Small intestine (tissue), 7 donors: Measurements from ENCODE around the gene ATP1A3. TPM values are rescaled to one million over a fixed set of nuclear protein-coding genes. Genes with fewer than 3 reads are reported as not detected.

Experiments used
- DNase-seq, 2 donors: peaks; one replicate each; pipeline versions ENCODE4 v3.0.0 to v3.0.0-alpha.2; 2013
- FAIRE-seq: peaks from 2 replicates; lab custom pipeline; 2012; peaks lifted over from hg19 to GRCh38; lab: Jason Lieb, UNC
- H3K27ac ChIP-seq, 3 donors: one replicate each; pipeline ENCODE4 v1.5.1; 2013; ENCODE audit warnings: low read length in 2 of 3, mild to moderate bottlenecking in 2 of 3, control low read depth in 1 of 3, inconsistent platforms in 1 of 3, low read depth in 1 of 3, moderate library complexity in 1 of 3
- H3K27me3 ChIP-seq, 3 donors: one replicate each; pipeline ENCODE4 v1.6.1; 2013; ENCODE audit warnings: low read length in 3 of 3, inconsistent platforms in 1 of 3; ENCODE audit not compliant: control insufficient read depth in 3 of 3, insufficient read depth in 3 of 3
- H3K36me3 ChIP-seq, 3 donors: one replicate each; pipeline ENCODE4 v1.6.1; 2013; ENCODE audit warnings: low read length in 3 of 3, inconsistent platforms in 1 of 3, low read depth in 1 of 3, mild to moderate bottlenecking in 1 of 3, moderate library complexity in 1 of 3; ENCODE audit not compliant: control insufficient read depth in 3 of 3, insufficient read depth in 2 of 3
- H3K4me1 ChIP-seq, 3 donors: one replicate each; pipeline ENCODE4 v1.6.1; 2013; ENCODE audit warnings: low read length in 2 of 3, inconsistent platforms in 1 of 3, low read depth in 1 of 3, mild to moderate bottlenecking in 1 of 3, moderate library complexity in 1 of 3; ENCODE audit not compliant: control insufficient read depth in 3 of 3, insufficient read depth in 2 of 3
- H3K4me3 ChIP-seq, 3 donors: one replicate each; pipeline ENCODE4 v1.5.1; 2013; ENCODE audit warnings: low read length in 3 of 3, control low read depth in 1 of 3, inconsistent platforms in 1 of 3, low read depth in 1 of 3, mild to moderate bottlenecking in 1 of 3, moderate library complexity in 1 of 3
- H3K9me3 ChIP-seq, 2 donors: one replicate each; pipeline ENCODE4 v1.6.1; 2013; ENCODE audit warnings: low read depth in 1 of 2, low read length in 1 of 2; ENCODE audit not compliant: control insufficient read depth in 2 of 2, insufficient read depth in 1 of 2
- WGBS, 3 donors: extraction: QIAGEN DNeasy Blood & Tissue Kit; methylation state at CpG; one replicate each; pipeline ENCODE4 v1.1.7; 2013; 5-methylcytosine and 5-hydroxymethylcytosine counted together
- polyA plus RNA-seq, 4 donors: library from polyadenylated mRNA; stranded (reverse) in 3 of 4; unstranded in 1 of 4; fragments of 200-250 nt in 3 of 4; fragments of 120-200 nt in 1 of 4; gene quantifications; one replicate each; pipeline versions ENCODE4 v1.2.1 to v1.2.3, GENCODE V29; 2013
- donor health status: healthy with polysubstance abuse.
- donor health status: control.
- donor health status: control.
- donor health status: Bipolar disorder and iron deficiency.
- donor health status: healthy.

Gene ATP1A3
- polyA plus RNA-seq, 4 donors, result 0.81 to 4.3 (median 1.3) TPM; not detected in 1

- 64 to 82% (median 69%) methylated on average over 7 of the region's 7 CpGs for WGBS, 3 donors
- FAIRE-seq (no peak), DNase-seq (no peak)
- Histone ChIP-seq H3K27me3 (peaks cover 8 to 65% (median 30%) of the 10 kb centered on the region in 3 donors), H3K9me3 (no peaks in the 10 kb centered on the region), H3K27ac (no peak overlapping the region), H3K4me1 (no peaks in the 10 kb centered on the region), H3K36me3 (no peaks in the 10 kb centered on the region), H3K4me3 (no peak overlapping the region)
Measured at GRCh38 chr19:41999878-42000208, 5.8 kb upstream of the ATP1A3 start.

DNA sequence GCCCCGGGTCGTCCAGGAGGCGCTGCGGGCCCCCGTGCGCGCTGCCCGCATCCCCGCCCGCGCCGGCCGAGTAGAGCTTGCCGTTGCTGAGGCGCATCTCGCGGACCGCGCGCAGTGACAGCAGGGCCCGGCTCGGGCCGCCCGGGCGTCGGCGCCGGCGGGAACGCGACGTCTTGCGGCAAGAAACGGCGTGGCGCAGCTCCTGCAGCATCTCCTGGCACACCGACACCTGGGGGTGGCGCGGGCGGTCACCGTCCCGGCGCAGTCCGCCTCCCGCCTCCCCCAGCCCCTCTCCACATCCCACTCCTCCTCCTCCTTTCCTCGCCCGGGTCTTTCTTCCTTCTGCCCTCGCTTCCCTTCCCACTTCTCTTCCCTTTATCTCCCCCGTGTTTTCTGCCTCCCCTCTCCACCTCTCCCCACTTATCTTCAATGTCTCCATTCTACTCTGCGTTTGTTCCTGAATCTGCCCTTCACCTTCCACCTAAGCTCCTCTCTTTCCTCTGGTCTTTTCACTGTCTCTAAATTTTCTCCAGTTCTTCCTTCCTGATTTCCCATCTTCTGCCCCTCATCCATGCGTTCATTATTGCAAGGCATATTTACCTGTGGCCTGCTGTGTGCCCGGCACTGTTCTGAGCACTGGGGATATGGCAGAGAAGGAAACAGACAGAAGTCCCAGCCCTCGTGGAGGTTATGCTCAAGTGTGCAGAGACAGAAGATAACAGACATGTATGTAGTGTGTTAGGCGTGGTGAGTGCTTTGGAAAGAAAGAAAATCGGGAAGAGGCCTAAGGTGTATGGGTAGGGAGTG, 5.2 kb upstream of the ATP1A3 start:
- H3K27ac ChIP-seq, result no peak overlapping the region
- H3K4me3 ChIP-seq, result no peak overlapping the region
- FAIRE-seq, result no peak
- H3K4me1 ChIP-seq, result no peaks in the 10 kb centered on the region
- H3K36me3 ChIP-seq, result no peaks in the 10 kb centered on the region
- whole genome bisulfite sequencing, 3 donors, result 8 to 27% (median 26%) methylated on average over 15 to 55 of the region's 55 CpGs
- no peaks in the 10 kb centered on the region for H3K9me3 ChIP-seq
- DNase-seq, result no peak
- H3K27me3 ChIP-seq, result peaks cover 8 to 70% (median 30%) of the 10 kb centered on the region in 3 donors

GRCh38 chr19:41998246-41999020, 4.4 kb upstream of the ATP1A3 start:
- Histone ChIP-seq H3K4me1 (peaks cover 0 to 5% (median 0%) of the 10 kb centered on the region in 3 donors), H3K4me3 (peak overlapping the region in 1 of 3 donors; percentile 9), H3K9me3 (no peaks in the 10 kb centered on the region), H3K27me3 (peaks cover 8 to 75% (median 32%) of the 10 kb centered on the region in 3 donors), H3K27ac (no peak overlapping the region), H3K36me3 (no peaks in the 10 kb centered on the region)
- peak; percentile 5 to 40 for DNase-seq
- no peak for FAIRE-seq
- 2 to 7% (median 4%) methylated on average over 37 to 64 of the region's 64 CpGs for WGBS, 3 donors

DNA sequence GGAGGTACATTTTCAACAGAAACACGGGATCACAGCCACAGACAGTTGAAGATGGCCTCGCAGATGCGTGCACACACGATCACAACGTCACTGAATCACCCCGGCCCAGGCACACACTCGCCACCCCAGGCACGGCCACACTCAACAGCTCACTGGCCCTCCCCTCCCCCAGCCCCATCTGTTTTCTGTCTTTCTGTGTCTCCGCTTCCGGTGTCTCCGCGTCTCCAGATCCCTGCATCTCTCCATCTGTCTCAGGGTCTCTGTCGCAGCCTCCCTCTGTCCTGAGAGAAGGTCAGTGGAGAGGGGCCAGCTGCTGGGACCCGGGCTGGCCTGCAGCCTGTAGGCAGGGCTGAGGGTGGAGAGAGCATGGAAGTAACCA, 3.8 kb upstream of the ATP1A3 start:
- 5 to 16% (median 12%) methylated on average over 14 of the region's 14 CpGs for WGBS, 3 donors
- FAIRE-seq (no peak), DNase-seq (no peak)
- H3K27me3 ChIP-seq, result peaks cover 8 to 79% (median 36%) of the 10 kb centered on the region in 3 donors
- H3K27ac ChIP-seq, result no peak overlapping the region
- H3K4me3 ChIP-seq, result no peak overlapping the region
- peaks cover 0 to 5% (median 0%) of the 10 kb centered on the region in 3 donors for H3K4me1 ChIP-seq
- H3K9me3 ChIP-seq, result no peaks in the 10 kb centered on the region
- no peaks in the 10 kb centered on the region for H3K36me3 ChIP-seq

- no peak overlapping the region for H3K27ac ChIP-seq
- H3K27me3 ChIP-seq, result peaks cover 8 to 84% (median 33%) of the 10 kb centered on the region in 3 donors
- H3K4me3 ChIP-seq, result no peak overlapping the region
- peaks cover 0 to 5% (median 0%) of the 10 kb centered on the region in 3 donors for H3K4me1 ChIP-seq
- H3K9me3 ChIP-seq, result no peaks in the 10 kb centered on the region
- FAIRE-seq (no peak), DNase-seq (peak; percentile 6 to 55)
- no peaks in the 10 kb centered on the region for H3K36me3 ChIP-seq
- WGBS, 3 donors, result 2 to 4% (median 2%) methylated on average over 23 to 35 of the region's 35 CpGs
Measured at GRCh38 chr19:41997121-41997850, 3.3 kb upstream of the ATP1A3 start.

GRCh38 chr19:41995959-41996797, 2.1 kb upstream of the ATP1A3 start:
- H3K27me3 ChIP-seq, result peaks cover 8 to 75% (median 33%) of the 10 kb centered on the region in 3 donors
- H3K9me3 ChIP-seq, result no peaks in the 10 kb centered on the region
- 38 to 45% (median 41%) methylated on average over 12 of the region's 12 CpGs for WGBS, 3 donors
- no peak for DNase-seq
- no peak overlapping the region for H3K4me3 ChIP-seq
- no peak overlapping the region for H3K27ac ChIP-seq
- FAIRE-seq, result no peak
- no peaks in the 10 kb centered on the region for H3K36me3 ChIP-seq
- peaks cover 0 to 5% (median 0%) of the 10 kb centered on the region in 3 donors for H3K4me1 ChIP-seq

DNA sequence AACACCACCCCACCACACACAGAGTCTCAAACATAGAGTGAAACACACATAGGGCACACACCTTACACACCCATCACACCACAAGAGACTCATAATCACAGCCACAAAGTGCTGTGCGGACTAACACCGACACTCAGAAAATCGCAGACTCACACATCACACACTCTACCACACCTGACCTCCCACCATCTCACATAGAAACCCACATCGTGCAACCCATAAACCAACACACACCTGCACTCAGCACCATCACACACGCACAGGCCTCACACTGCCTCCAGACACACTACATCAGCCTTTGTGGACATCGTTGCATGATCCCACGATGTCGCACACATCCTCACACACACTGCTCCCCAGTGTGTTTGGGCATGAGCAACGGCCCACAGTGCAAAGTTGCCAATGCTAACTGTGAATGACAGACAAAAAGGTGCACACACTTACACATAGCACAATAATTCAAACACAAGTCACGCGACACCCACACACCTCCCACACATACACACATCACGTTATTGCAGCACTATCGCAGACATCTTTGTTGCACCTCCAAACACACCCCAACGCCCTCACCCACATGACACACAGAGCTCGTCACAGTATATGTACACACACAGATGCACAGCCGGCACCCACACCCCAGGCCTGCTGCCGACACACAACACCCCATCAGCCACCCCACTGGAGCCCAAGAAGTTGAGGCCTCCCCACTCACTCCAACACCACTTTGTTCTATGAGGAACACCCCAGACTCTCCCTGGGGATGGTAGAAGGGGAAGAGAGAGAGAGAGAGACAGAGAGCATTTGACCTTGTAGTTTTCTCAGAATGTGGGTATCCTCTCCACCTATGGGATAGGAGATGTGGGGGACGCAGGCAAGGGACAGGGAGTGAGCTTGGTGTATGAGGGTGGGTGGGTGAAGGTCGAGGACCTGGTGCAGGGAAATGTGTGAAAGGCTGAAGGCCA, 1.2 kb upstream of the ATP1A3 start:
- Histone ChIP-seq H3K4me1 (peaks cover 0 to 5% (median 0%) of the 10 kb centered on the region in 3 donors), H3K4me3 (no peak overlapping the region), H3K9me3 (no peaks in the 10 kb centered on the region), H3K27ac (no peak overlapping the region), H3K27me3 (peaks cover 8 to 66% (median 33%) of the 10 kb centered on the region in 3 donors), H3K36me3 (no peaks in the 10 kb centered on the region)
- WGBS, 3 donors, result 75 to 79% (median 78%) methylated on average over 19 of the region's 19 CpGs
- FAIRE-seq (no peak), DNase-seq (no peak)
